K562 (cell line): ENCODE data around the gene C13orf46. TPM values are rescaled to one million over a fixed set of nuclear protein-coding genes. Genes with fewer than 3 reads are reported as not detected.

Experiments
- ATAC-seq: fragments of 200-7000 bp; cut with Tn5 transposase; 3 replicates; pipeline ENCODE4 v1.9.1; 2020; ENCODE audit warnings: moderate library complexity
- BruUV-seq: library from RNA; stranded (reverse); fragments of 400-500 nt; replicated peaks from 2 replicates; lab custom pipeline; 2021; lab: Mats Ljungman, UMichigan
- CTCF ChIA-PET: fragments of 300-600 bp; formaldehyde crosslinking; extraction: SDS; loops from one replicate; lab custom pipeline; 2021; ENCODE audit warnings: low intra/inter-chr PET ratio; lab: Yijun Ruan, JAX
- POLR2A ChIA-PET: fragments of 300-600, 350-650 bp; sonication (Branson Sonifier 250); formaldehyde crosslinking; extraction: SDS; loops from one replicate; lab custom pipeline; 2021; ENCODE audit warnings: antibody characterized with exemption, inconsistent platforms; lab: Yijun Ruan, JAX
- DNase-seq, 4 experiments: peaks; one replicate each; pipeline versions ENCODE4 v3.0.0 to v3.0.0-alpha.2; 2011 to 2018; ENCODE audit warnings: low spot score in 3 of 4, mixed read lengths in 3 of 4; ENCODE audit errors: extremely low read depth in 1 of 4
- FAIRE-seq: peaks from 2 replicates; lab custom pipeline; 2011; peaks lifted over from hg19 to GRCh38; lab: Jason Lieb, UNC
- H2AFZ ChIP-seq: 2 replicates; pipeline ENCODE4 v1.6.0; 2011; ENCODE audit warnings: low read depth, low read length, control low read depth, inconsistent platforms
- H3K27ac ChIP-seq: fragments of 200-600 bp; 3 replicates; pipeline ENCODE4 v1.8.0; 2011; ENCODE audit warnings: low read depth, mild to moderate bottlenecking, control low read depth, inconsistent platforms, low read length, moderate library complexity, mixed read lengths; ENCODE audit errors: extremely low read depth
- H3K27me3 ChIP-seq, 2 experiments: fragments of 300-600 bp in 1 of 2; 2 replicates in 1 of 2; 3 replicates in 1 of 2; pipeline versions ENCODE4 v1.6.0 to v1.8.0; 2011; ENCODE audit warnings: inconsistent platforms in 2 of 2, low read length in 2 of 2, mild to moderate bottlenecking in 1 of 2, mixed read lengths in 1 of 2, moderate library complexity in 1 of 2; ENCODE audit not compliant: control insufficient read depth in 2 of 2, insufficient read depth in 2 of 2
- H3K36me3 ChIP-seq: fragments of 300-600 bp; 3 replicates; pipeline ENCODE4 v1.8.0; 2011; ENCODE audit warnings: mild to moderate bottlenecking, low read length, inconsistent platforms; ENCODE audit not compliant: control insufficient read depth, insufficient read depth
- H3K4me1 ChIP-seq, 2 experiments: fragments of 200-600 bp in 1 of 2; replicated peaks in 1 of 2; 2 replicates in 1 of 2; 3 replicates in 1 of 2; pipeline versions ENCODE4 v1.5.1 to v1.8.0; 2011; ENCODE audit warnings: inconsistent platforms in 2 of 2, low read length in 2 of 2, mild to moderate bottlenecking in 1 of 2, mixed read lengths in 1 of 2, moderate library complexity in 1 of 2; ENCODE audit not compliant: control insufficient read depth in 2 of 2, insufficient read depth in 2 of 2
- H3K4me2 ChIP-seq: 2 replicates; pipeline ENCODE4 v1.6.1; 2011; ENCODE audit warnings: low read length, control low read depth, inconsistent platforms, mixed read lengths; ENCODE audit not compliant: insufficient read depth
- H3K4me3 ChIP-seq: fragments of 200-600 bp; sonication (generic), shearing (Covaris generic); 2 replicates; pipeline ENCODE4 v1.5.1; 2016; ENCODE audit warnings: control low read depth, inconsistent platforms
- H3K79me2 ChIP-seq: fragments of 200-600 bp; 3 replicates; pipeline ENCODE4 v1.8.0; 2011; ENCODE audit warnings: low read length, inconsistent platforms; ENCODE audit not compliant: control insufficient read depth, insufficient read depth
- H3K9ac ChIP-seq, 2 experiments: 2 replicates each; pipeline versions ENCODE4 v1.6.0 to v1.6.1; 2011; ENCODE audit warnings: low read depth in 2 of 2, low read length in 2 of 2, control low read depth in 1 of 2, inconsistent platforms in 1 of 2, mild to moderate bottlenecking in 1 of 2, mixed read lengths in 1 of 2; ENCODE audit not compliant: insufficient read depth in 1 of 2
- H3K9me1 ChIP-seq: one replicate; pipeline ENCODE4 v1.6.0; 2011; ENCODE audit warnings: inconsistent platforms, mild to moderate bottlenecking, low read length, moderate library complexity; ENCODE audit not compliant: control insufficient read depth, insufficient read depth
- H3K9me3 ChIP-seq: replicated peaks from 2 replicates; pipeline ENCODE4 v1.5.1; 2011; ENCODE audit warnings: low read depth, low read length, inconsistent platforms; ENCODE audit not compliant: control insufficient read depth, insufficient read depth
- H4K20me1 ChIP-seq: replicated peaks from 2 replicates; pipeline ENCODE4 v1.6.1; 2011; ENCODE audit warnings: low read length, inconsistent platforms, mixed read lengths; ENCODE audit not compliant: control insufficient read depth, insufficient read depth
- ETV1 ChIP-seq: fragments of 450-650 bp; conservative IDR thresholded peaks from 2 replicates; pipeline ENCODE4 v1.6.1; 2016; ENCODE audit warnings: missing genetic modification characterization, control low read depth, low read depth, missing compliant biosample characterization
- HMG20B ChIP-seq: fragments of 250-450 bp; sonication (Bioruptor Pico); IDR thresholded peaks from 2 replicates; pipeline ENCODE4 v1.5.0; 2021; ENCODE audit warnings: mild to moderate bottlenecking
- PRMT5 ChIP-seq: sonication (generic); formaldehyde crosslinking; IDR thresholded peaks from 2 replicates; pipeline ENCODE4 v1.5.0; 2020; ENCODE audit warnings: missing genetic modification reagents
- PTRF ChIP-seq: fragments of 450-650 bp; IDR thresholded peaks from 2 replicates; pipeline ENCODE4 v1.6.1; 2016; ENCODE audit warnings: mild to moderate bottlenecking, missing genetic modification characterization, missing compliant biosample characterization
- TARDBP ChIP-seq: fragments of 450-650 bp; IDR thresholded peaks from 2 replicates; pipeline ENCODE4 v1.6.1; 2016
- ZNF212 ChIP-seq: fragments of 450-650 bp; formaldehyde crosslinking; IDR thresholded peaks from 2 replicates; pipeline ENCODE4 v1.4.0; 2020; ENCODE audit warnings: mild to moderate bottlenecking
- ZNF253 ChIP-seq: fragments of 250-450 bp; sonication (Bioruptor Pico); conservative IDR thresholded peaks from 2 replicates; pipeline ENCODE4 v1.6.1; 2021; ENCODE audit warnings: mild to moderate bottlenecking
- ZNF584 ChIP-seq: fragments of 200-800 bp; sonication (Bioruptor generic); IDR thresholded peaks from 2 replicates; pipeline ENCODE4 v1.6.1; 2016; ENCODE audit warnings: low read depth, mild to moderate bottlenecking, missing genetic modification characterization, missing compliant biosample characterization
- ZZZ3 ChIP-seq: fragments of 450-650 bp; IDR thresholded peaks from 2 replicates; pipeline ENCODE4 v1.6.1; 2016; ENCODE audit warnings: antibody characterized with exemption, mild to moderate bottlenecking, moderate library complexity
- WGBS: fragments of 100-300 bp; shearing (Covaris generic); methylation state at CpG from one replicate; pipeline ENCODE4 v1.1.6; 2016; ENCODE audit warnings: low coverage, mixed read lengths; ENCODE audit not compliant: insufficient coverage; ENCODE audit errors: missing lambda C conversion rate; 5-methylcytosine and 5-hydroxymethylcytosine counted together
- in situ Hi-C: fragments of 300-500 bp; cut with MboI; formaldehyde crosslinking; loops from 4 replicates; pipeline ENCODE4 v1.15.0; 2018; ENCODE audit warnings: inconsistent platforms, mixed read lengths
- intact Hi-C: fragments of 100-400 bp; cut with micrococcal nuclease; formaldehyde crosslinking; loops from 2 replicates; pipeline ENCODE4 v1.14.2; 2022
- polyA plus RNA-seq, 8 experiments: library from polyadenylated mRNA; depleted of rRNA in 4 of 8; stranded (reverse) in 5 of 8; unstranded in 3 of 8; fragments of >200 nt; fragmentation: Nextera tagmentation in 2 of 8; fragmentation: Illumina TruSeq in 1 of 8; extraction: Ambion mirVana in 2 of 8; extraction: Trizol in 1 of 8; gene quantifications; 2 replicates each; pipeline versions ENCODE4 v1.2.1 to v1.2.3, GENCODE V29; 2011 to 2014; ENCODE audit warnings: inconsistent platforms in 1 of 8, missing spikeins in 1 of 8
- total RNA-seq, 7 experiments: library from RNA; depleted of rRNA in 6 of 7; stranded (reverse); fragments of >200 nt in 6 of 7; fragmentation: Illumina TruSeq in 2 of 7; extraction: Trizol in 2 of 7; gene quantifications; 2 replicates each; pipeline versions ENCODE4 v1.2.1 to v1.2.3, GENCODE V29; 2011 to 2021; ENCODE audit warnings: low replicate concordance in 1 of 7
- TF ChIP-seq, protein P1 (sequence below): sonication (generic); formaldehyde crosslinking; IDR thresholded peaks from 2 replicates; pipeline ENCODE4 v1.8.0; 2023; ENCODE audit warnings: mild to moderate bottlenecking, missing genetic modification reagents
- TF ChIP-seq, protein P2 (sequence below): fragments of 450-650 bp; conservative IDR thresholded peaks from 2 replicates; pipeline ENCODE4 v1.6.1; 2016; ENCODE audit warnings: missing genetic modification characterization, low read depth, mild to moderate bottlenecking, missing compliant biosample characterization, moderate library complexity

C13orf46 gene
- total and polyA plus RNA-seq, 9 of the 15 experiments (the other 6 are each of a cell fraction or from before 2014, with no cell fraction given) = 0.04 to 0.24 (median 0.05) TPM; not detected in 4

DNA sequence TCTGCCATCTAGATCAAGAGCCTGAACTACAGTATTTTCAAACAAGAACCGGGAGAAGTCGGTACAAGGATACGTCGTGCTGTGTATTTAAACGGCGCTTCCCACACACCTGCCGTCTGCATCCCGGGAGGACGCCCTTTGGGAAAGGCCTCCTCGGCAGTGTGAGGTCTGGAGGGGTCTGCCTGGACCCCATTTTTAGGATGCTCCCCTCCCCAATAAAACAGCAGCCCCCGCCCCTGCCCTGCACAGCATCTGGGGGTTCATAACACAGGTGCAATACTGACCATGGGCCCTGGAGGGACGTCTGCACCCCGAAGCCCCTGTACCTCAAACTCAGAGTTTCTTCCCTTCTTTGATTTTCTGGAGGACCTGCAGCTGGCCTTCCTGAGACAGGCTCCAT, 4.1 kb upstream of the C13orf46 start:
- TSS peak; percentile 76 for BruUV-seq
- FAIRE-seq = no peak

More for the DNA sequence above, 4.1 kb upstream of the C13orf46 start:
- in situ Hi-C loops = no loop called here
- no peaks in the 10 kb centered on the region for H3K9me1 ChIP-seq
- no peak overlapping the region for H3K9ac ChIP-seq
- 92% methylated on average over 4 of the region's 13 CpGs for WGBS
- peaks cover 37% of the 10 kb centered on the region; the same call in 2 of the 3 replicates for H3K36me3 ChIP-seq
- no peak for TF ChIP-seq PRMT5 (CRISPR knock-in tag)
- TF ChIP-seq TARDBP = no peak
- TF ChIP-seq, protein P1, sequence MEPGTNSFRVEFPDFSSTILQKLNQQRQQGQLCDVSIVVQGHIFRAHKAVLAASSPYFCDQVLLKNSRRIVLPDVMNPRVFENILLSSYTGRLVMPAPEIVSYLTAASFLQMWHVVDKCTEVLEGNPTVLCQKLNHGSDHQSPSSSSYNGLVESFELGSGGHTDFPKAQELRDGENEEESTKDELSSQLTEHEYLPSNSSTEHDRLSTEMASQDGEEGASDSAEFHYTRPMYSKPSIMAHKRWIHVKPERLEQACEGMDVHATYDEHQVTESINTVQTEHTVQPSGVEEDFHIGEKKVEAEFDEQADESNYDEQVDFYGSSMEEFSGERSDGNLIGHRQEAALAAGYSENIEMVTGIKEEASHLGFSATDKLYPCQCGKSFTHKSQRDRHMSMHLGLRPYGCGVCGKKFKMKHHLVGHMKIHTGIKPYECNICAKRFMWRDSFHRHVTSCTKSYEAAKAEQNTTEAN (CRISPR knock-in tag) = no peak
- no peak for TF ChIP-seq ZZZ3
- TF ChIP-seq, protein P2, sequence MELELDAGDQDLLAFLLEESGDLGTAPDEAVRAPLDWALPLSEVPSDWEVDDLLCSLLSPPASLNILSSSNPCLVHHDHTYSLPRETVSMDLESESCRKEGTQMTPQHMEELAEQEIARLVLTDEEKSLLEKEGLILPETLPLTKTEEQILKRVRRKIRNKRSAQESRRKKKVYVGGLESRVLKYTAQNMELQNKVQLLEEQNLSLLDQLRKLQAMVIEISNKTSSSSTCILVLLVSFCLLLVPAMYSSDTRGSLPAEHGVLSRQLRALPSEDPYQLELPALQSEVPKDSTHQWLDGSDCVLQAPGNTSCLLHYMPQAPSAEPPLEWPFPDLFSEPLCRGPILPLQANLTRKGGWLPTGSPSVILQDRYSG = no peak
- TF ChIP-seq PTRF (tag) = no peak
- TF ChIP-seq ZNF584 (CRISPR knock-in tag) = no peak
- TF ChIP-seq ETV1 (tag) = no peak
- no peak for TF ChIP-seq ZNF212
- no peak for TF ChIP-seq ZNF253
- TF ChIP-seq HMG20B = no peak
- no peak overlapping the region for H2AFZ ChIP-seq
- no peak overlapping the region for H3K4me3 ChIP-seq
- CTCF ChIA-PET = no interaction called here
- H3K27me3 ChIP-seq = no peaks in the 10 kb centered on the region
- no peak overlapping the region for H3K27ac ChIP-seq
- DNase-seq (no peak), ATAC-seq (no peak)
- no peaks in the 10 kb centered on the region for H3K9me3 ChIP-seq
- intact Hi-C loops = no loop called here
- POLR2A ChIA-PET = no interaction called here
- no peak overlapping the region for H3K4me2 ChIP-seq
- no peaks in the 10 kb centered on the region for H3K79me2 ChIP-seq
- peaks cover 0 to 4% of the 10 kb centered on the region in 2 experiments; a peak in 1 of 5 replicates for H3K4me1 ChIP-seq
- H4K20me1 ChIP-seq = no peaks in the 10 kb centered on the region
